ENCODE results near the gene TWNK.

TWNK gene

DNA sequence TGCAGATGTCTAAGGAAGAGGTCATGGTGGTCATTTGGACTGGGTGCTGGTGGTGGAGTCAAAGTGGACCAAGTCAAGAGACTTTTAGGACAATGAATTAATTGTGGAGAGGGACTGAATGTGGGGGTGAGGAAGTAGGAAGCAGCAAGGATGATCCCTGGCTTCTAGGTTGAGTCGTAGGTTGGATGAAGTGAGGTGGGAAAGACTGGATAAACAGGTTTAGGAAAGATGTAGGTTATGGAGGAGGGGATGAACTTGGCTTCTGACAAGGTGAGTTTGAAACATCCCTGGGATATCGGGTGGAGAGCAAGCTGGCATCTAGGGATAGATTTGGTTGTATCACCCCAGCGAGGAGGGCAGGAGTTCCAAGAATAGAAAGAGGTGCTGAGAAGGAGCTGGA lies 10.4 kb upstream of the TWNK start:
- no peaks in the 10 kb centered on the region for H3K9me3 ChIP-seq
- H3K27me3 ChIP-seq = no peaks in the 10 kb centered on the region
- no peak overlapping the region for H3K4me3 ChIP-seq (ENCODE audit: low read depth in 1 of 2, low read length in 1 of 2)
- no peaks in the 10 kb centered on the region for H3K4me1 ChIP-seq (ENCODE audit: control insufficient read depth in 1 of 2, insufficient read depth in 1 of 2, low read depth in 1 of 2, low read length in 1 of 2)
- peaks cover 32% of the 10 kb centered on the region for H3K36me3 ChIP-seq
- H3K27ac ChIP-seq = no peak overlapping the region
- TF ChIP-seq, protein P1, sequence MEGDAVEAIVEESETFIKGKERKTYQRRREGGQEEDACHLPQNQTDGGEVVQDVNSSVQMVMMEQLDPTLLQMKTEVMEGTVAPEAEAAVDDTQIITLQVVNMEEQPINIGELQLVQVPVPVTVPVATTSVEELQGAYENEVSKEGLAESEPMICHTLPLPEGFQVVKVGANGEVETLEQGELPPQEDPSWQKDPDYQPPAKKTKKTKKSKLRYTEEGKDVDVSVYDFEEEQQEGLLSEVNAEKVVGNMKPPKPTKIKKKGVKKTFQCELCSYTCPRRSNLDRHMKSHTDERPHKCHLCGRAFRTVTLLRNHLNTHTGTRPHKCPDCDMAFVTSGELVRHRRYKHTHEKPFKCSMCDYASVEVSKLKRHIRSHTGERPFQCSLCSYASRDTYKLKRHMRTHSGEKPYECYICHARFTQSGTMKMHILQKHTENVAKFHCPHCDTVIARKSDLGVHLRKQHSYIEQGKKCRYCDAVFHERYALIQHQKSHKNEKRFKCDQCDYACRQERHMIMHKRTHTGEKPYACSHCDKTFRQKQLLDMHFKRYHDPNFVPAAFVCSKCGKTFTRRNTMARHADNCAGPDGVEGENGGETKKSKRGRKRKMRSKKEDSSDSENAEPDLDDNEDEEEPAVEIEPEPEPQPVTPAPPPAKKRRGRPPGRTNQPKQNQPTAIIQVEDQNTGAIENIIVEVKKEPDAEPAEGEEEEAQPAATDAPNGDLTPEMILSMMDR (IDR thresholded peaks at IDR 0.05) = no peak

DNA sequence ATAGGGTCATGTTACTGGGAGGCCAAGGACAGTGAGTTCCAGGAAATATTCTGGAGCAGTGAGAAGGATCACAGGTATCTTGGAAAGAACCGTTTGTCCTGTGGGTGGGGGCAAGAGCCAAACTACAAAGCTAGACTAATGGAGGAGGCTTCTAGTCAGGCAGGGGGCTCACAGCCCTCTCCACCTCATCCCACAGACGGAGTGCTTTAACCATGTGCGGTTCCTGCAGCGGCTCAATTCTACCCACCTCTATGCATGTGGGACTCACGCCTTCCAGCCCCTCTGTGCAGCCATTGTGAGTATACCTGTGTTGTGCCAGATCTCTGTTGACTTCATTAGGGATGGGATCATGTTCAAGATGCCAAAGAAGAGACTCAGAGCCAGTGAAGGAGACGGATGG lies 9.9 kb upstream of the TWNK start:
- H3K4me1 ChIP-seq (ENCODE audit: control insufficient read depth in 1 of 2, insufficient read depth in 1 of 2, low read depth in 1 of 2, low read length in 1 of 2) = no peaks in the 10 kb centered on the region
- H3K9me3 ChIP-seq = no peaks in the 10 kb centered on the region
- H3K36me3 ChIP-seq = peaks cover 32% of the 10 kb centered on the region
- TF ChIP-seq, protein P1 (IDR thresholded peaks at IDR 0.05) = no peak
- no peak overlapping the region for H3K4me3 ChIP-seq (ENCODE audit: low read depth in 1 of 2, low read length in 1 of 2)
- no peak overlapping the region for H3K27ac ChIP-seq
- no peaks in the 10 kb centered on the region for H3K27me3 ChIP-seq

DNA sequence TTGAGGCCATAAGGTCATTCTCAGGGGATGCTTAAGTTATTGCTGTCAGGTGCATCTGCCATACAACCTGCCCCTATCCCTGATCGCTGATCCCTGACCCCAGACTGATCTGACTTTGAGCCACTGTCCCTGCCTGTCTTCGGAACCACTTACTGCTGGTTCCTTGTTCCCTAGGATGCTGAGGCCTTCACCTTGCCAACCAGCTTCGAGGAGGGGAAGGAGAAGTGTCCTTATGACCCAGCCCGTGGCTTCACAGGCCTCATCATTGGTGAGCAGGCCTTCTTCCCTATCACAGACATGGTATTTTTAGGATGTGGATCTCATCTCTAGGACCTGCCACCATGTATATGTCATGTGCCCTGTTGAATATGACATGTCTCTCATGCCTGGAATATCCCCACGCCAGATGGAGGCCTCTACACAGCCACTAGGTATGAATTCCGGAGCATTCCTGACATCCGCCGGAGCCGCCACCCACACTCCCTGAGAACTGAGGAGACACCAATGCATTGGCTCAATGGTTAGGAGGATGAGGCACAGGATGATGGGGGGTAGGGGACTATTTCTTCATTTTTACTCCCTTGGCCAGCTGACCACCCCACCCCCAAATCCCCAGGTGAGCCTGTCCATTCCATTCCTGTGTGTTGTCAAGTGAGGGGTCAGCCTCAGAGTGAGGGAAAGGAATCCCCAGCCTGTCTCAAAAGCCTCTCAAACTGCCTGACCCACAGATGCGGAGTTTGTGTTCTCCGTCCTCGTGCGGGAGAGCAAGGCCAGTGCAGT lies 9.0 kb upstream of the TWNK start:
- Histone ChIP-seq H3K27ac (no peak overlapping the region), H3K27me3 (no peaks in the 10 kb centered on the region), H3K9me3 (no peaks in the 10 kb centered on the region), H3K4me1 (ENCODE audit: control insufficient read depth in 1 of 2, insufficient read depth in 1 of 2, low read depth in 1 of 2, low read length in 1 of 2) (no peaks in the 10 kb centered on the region), H3K36me3 (peaks cover 32% of the 10 kb centered on the region), H3K4me3 (ENCODE audit: low read depth in 1 of 2, low read length in 1 of 2) (no peak overlapping the region)
- TF ChIP-seq, protein P1 (IDR thresholded peaks at IDR 0.05) = no peak

DNA sequence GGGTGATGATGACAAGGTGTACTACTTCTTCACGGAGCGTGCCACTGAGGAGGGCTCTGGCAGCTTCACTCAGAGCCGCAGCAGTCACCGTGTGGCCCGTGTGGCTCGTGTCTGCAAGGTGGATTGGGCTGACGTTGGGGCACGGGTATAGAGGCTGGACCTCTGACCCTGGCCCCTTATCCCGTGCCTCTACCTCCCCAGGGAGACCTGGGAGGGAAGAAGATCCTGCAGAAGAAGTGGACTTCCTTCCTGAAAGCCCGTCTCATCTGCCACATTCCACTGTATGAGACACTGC lies 8.5 kb upstream of the TWNK start:
- H3K4me3 ChIP-seq (ENCODE audit: low read depth in 1 of 2, low read length in 1 of 2) = no peak overlapping the region
- no peak overlapping the region for H3K27ac ChIP-seq
- TF ChIP-seq, protein P1 (IDR thresholded peaks at IDR 0.05) = no peak
- H3K36me3 ChIP-seq = peaks cover 32% of the 10 kb centered on the region
- no peaks in the 10 kb centered on the region for H3K27me3 ChIP-seq
- H3K4me1 ChIP-seq (ENCODE audit: control insufficient read depth in 1 of 2, insufficient read depth in 1 of 2, low read depth in 1 of 2, low read length in 1 of 2) = no peaks in the 10 kb centered on the region
- no peaks in the 10 kb centered on the region for H3K9me3 ChIP-seq

DNA sequence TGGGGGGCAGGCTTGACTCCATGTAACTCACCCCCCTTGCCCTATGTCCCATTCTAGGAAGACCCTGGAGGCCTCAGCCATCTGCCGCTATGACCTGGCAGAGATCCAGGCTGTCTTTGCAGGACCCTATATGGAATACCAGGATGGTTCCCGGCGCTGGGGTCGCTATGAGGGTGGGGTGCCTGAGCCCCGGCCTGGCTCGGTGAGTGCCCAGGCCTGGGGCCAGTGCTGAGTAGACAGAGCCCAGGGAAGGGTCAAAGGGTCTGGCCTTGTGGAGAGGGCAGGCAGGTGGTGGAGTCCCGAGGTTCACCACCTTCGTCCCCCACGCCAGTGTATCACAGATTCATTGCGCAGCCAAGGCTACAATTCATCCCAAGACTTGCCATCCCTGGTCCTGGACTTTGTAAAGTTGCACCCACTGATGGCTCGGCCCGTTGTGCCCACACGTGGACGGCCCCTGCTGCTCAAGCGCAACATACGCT lies 7.5 kb upstream of the TWNK start:
- Histone ChIP-seq H3K27me3 (no peaks in the 10 kb centered on the region), H3K27ac (no peak overlapping the region), H3K4me3 (ENCODE audit: low read depth in 1 of 2, low read length in 1 of 2) (no peak overlapping the region), H3K4me1 (ENCODE audit: control insufficient read depth in 1 of 2, insufficient read depth in 1 of 2, low read depth in 1 of 2, low read length in 1 of 2) (no peaks in the 10 kb centered on the region), H3K36me3 (peaks cover 32% of the 10 kb centered on the region), H3K9me3 (no peaks in the 10 kb centered on the region)
- TF ChIP-seq, protein P1 (IDR thresholded peaks at IDR 0.05) = no peak

Data from neutrophil (primary cell).